ENCODE measurements around the gene CTNNA3.

CTNNA3 gene

GRCh38 chr10:65894379-65894778 is 1801.6 kb downstream of the CTNNA3 start:
- no peak for TF ChIP-seq CTCF (IDR thresholded peaks at IDR 0.05; ENCODE audit: low read depth, low read length)
- no peak overlapping the region for H3K4me3 ChIP-seq (replicated peaks in 1 of 2; ENCODE audit: low read depth in 2 of 2, low read length in 2 of 2)
- DNase-seq (ENCODE audit: low read depth in 2 of 2): no peak

DNA sequence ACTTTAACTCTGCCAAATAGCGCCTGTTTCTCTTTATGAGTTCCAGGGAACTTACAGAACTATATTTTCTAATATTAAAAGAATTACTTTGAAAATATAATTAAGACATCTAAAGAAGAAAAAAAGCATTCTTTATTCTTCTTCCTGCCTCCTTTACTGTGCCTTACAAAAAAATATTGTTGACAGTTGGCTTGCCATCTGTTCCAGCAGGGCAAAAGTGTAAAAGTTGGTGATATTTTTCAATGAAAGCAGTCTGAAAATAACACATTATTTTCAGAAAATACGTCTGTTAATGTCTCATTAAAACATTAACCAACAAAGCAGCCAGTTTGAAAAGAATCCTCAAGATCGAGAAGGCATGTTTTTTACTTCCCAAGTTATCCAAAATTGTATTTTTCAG is 1802.3 kb downstream of the CTNNA3 start:
- H3K4me3 ChIP-seq (replicated peaks in 1 of 2; ENCODE audit: low read depth in 2 of 2, low read length in 2 of 2): no peak overlapping the region
- no peak for TF ChIP-seq CTCF (IDR thresholded peaks at IDR 0.05; ENCODE audit: low read depth, low read length)
- DNase-seq (ENCODE audit: low read depth in 2 of 2): no peak

DNA sequence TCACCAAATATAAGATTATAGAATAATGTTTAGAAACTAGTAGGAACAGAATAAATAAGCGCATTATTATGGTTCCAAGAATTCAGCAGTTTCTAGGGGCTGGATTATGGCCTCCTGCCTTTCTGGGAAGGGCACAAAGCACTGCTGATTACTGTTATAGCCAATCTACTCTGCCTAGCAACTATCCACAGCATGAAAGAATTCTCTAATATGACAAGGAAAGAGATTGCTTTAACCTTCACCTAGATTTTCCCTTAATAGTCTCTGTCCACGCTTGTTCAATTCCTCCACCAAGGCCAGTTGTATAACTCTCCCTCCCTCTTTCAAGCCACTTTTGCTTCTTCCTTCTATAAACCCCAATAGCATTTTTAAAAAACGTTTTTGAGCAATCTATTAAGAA is 1803.7 kb downstream of the CTNNA3 start:
- no peak overlapping the region for H3K4me3 ChIP-seq (replicated peaks in 1 of 2; ENCODE audit: low read depth in 2 of 2, low read length in 2 of 2)
- no peak for TF ChIP-seq CTCF (IDR thresholded peaks at IDR 0.05; ENCODE audit: low read depth, low read length)

GRCh38 chr10:65891073-65891981 is 1804.7 kb downstream of the CTNNA3 start:
- no peak for TF ChIP-seq CTCF (IDR thresholded peaks at IDR 0.05; ENCODE audit: low read depth, low read length)
- DNase-seq (ENCODE audit: low read depth in 2 of 2): no peak
- H3K4me3 ChIP-seq (replicated peaks in 1 of 2; ENCODE audit: low read depth in 2 of 2, low read length in 2 of 2): no peak overlapping the region

More for the DNA sequence above, 1803.7 kb downstream of the CTNNA3 start:
- DNase-seq (ENCODE audit: low read depth in 2 of 2): no peak

DNA sequence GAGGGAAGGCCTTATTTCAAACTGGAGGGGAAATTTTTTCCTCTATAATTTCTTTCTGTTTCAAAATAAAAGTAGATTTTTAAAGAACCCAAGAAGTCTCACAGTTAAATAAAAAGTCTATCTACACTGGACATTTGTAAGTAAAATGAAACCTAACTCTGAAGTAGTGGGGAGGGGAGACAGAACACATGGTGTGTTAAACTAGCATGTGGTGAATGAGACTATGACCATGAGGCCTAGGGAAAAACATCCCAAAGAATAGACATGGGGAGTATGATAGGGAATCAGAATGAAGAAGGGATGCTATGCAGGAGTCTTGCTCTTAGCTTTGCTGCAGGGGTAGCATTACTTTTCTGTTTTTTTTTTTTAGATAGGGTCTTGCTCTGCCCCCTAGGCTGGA is 1831.5 kb downstream of the CTNNA3 start:
- no peak overlapping the region for H3K4me3 ChIP-seq (replicated peaks in 1 of 2; ENCODE audit: low read depth in 2 of 2, low read length in 2 of 2)
- DNase-seq (ENCODE audit: low read depth in 2 of 2): no peak
- no peak for TF ChIP-seq CTCF (IDR thresholded peaks at IDR 0.05; ENCODE audit: low read depth, low read length)

DNA sequence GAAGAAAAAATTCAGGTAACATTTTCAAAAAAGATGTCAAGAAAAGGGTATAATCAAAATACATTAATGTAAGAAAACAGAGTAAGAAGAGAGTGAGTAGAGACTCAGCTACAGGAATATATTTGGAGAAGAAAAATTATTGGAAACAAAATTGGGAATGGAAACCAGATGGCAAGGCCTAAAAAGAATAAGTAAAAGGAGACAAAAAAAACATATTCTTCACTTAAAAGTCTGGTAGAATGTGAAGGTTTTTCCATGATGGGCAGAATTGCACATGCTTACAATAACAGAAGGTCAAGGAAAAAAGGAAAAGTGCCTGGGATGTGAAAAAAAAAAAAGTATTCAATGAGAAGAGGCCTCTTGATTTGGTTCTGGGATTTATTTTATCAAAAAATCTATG is 1832.0 kb downstream of the CTNNA3 start:
- H3K4me3 ChIP-seq (replicated peaks in 1 of 2; ENCODE audit: low read depth in 2 of 2, low read length in 2 of 2): no peak overlapping the region
- no peak for TF ChIP-seq CTCF (IDR thresholded peaks at IDR 0.05; ENCODE audit: low read depth, low read length)
- DNase-seq (ENCODE audit: low read depth in 2 of 2): no peak
